Stimulated activated CD4-positive, alpha-beta T cell treated with anti-CD3 and anti-CD28 coated beads, Interleukin-4, amount 100 ng/mL, for 48 hours (primary cell): Measurements from ENCODE around the gene SIX1.

Source experiments
- DNase-seq, 2 donors: peaks; one replicate each; pipeline ENCODE4 v3.0.0-alpha.2; 2020; ENCODE audit warnings: low read depth in 2 of 2

Gene SIX1

GRCh38 chr14:60648934-60649874 is at the start of gene SIX1:
Gene SIX1 (minus strand): TSS chr14:60649477. CDS start chr14:60649189, 288 bp downstream.
- no peak for DNase-seq

GRCh38 chr14:60695327-60695726 is 46.0 kb upstream of the SIX1 start:
- no peak for DNase-seq

GRCh38 chr14:60691383-60692113 is 42.3 kb upstream of the SIX1 start:
- no peak for DNase-seq

- DNase-seq, result no peak
These were observed 37.6 kb upstream of the SIX1 start for GRCh38 chr14:60686865-60687264.

- no peak for DNase-seq
These were observed 34.9 kb upstream of the SIX1 start for GRCh38 chr14:60684203-60684602.

- no peak for DNase-seq
These were observed 32.0 kb upstream of the SIX1 start for GRCh38 chr14:60681271-60681670.

- DNase-seq, result no peak
These were observed 31.2 kb upstream of the SIX1 start for GRCh38 chr14:60680511-60680910.

GRCh38 chr14:60679566-60680258 is 30.4 kb upstream of the SIX1 start:
- DNase-seq, result no peak

- DNase-seq, result no peak
These were observed 28.4 kb upstream of the SIX1 start for GRCh38 chr14:60677701-60678100.

GRCh38 chr14:60670989-60671388 is 21.7 kb upstream of the SIX1 start:
- no peak for DNase-seq

- DNase-seq, result no peak
These were observed 19.3 kb upstream of the SIX1 start for GRCh38 chr14:60668431-60669112.

- DNase-seq, result no peak
These were observed 15.9 kb upstream of the SIX1 start for GRCh38 chr14:60665177-60665550.

- DNase-seq, result no peak
These were observed 13.7 kb upstream of the SIX1 start for GRCh38 chr14:60662982-60663381.

- DNase-seq, result no peak
These were observed 12.4 kb upstream of the SIX1 start for GRCh38 chr14:60661721-60662120.

GRCh38 chr14:60658909-60659585 is 9.8 kb upstream of the SIX1 start:
- no peak for DNase-seq

GRCh38 chr14:60658211-60658690 is 9.0 kb upstream of the SIX1 start:
- no peak for DNase-seq

- no peak for DNase-seq
These were observed 8.4 kb upstream of the SIX1 start for GRCh38 chr14:60657456-60658210.

GRCh38 chr14:60656686-60657455 is 7.6 kb upstream of the SIX1 start:
- DNase-seq, result no peak

GRCh38 chr14:60655898-60656685 is 6.8 kb upstream of the SIX1 start:
- DNase-seq, result no peak
